Fibroblast of lung (primary cell): Measurements from ENCODE around the gene IL17RD. TPM values are rescaled to one million over a fixed set of nuclear protein-coding genes. Genes with fewer than 3 reads are reported as not detected.

Source experiments
- DNase-seq, 2 donors: peaks; one replicate each; pipeline versions ENCODE4 v3.0.0 to v3.0.0-alpha.2; 2010; ENCODE audit warnings: low read depth in 2 of 2
- H2AFZ ChIP-seq: 2 replicates; pipeline ENCODE4 v1.5.1; 2012; ENCODE audit warnings: low read length, control low read depth, inconsistent platforms
- H3K27ac ChIP-seq: 2 replicates; pipeline ENCODE4 v1.5.1; 2011; ENCODE audit warnings: low read length, control low read depth; ENCODE audit not compliant: insufficient read depth
- H3K27me3 ChIP-seq: 2 replicates; pipeline ENCODE4 v1.5.1; 2011; ENCODE audit warnings: mild to moderate bottlenecking, low read length; ENCODE audit not compliant: control insufficient read depth, insufficient read depth
- H3K36me3 ChIP-seq: 2 replicates; pipeline ENCODE4 v1.5.1; 2011; ENCODE audit warnings: low read length; ENCODE audit not compliant: control insufficient read depth, insufficient read depth
- H3K4me1 ChIP-seq: 2 replicates; pipeline ENCODE4 v1.5.1; 2011; ENCODE audit warnings: low read length; ENCODE audit not compliant: control insufficient read depth, insufficient read depth; ENCODE audit errors: extremely low read depth
- H3K4me2 ChIP-seq: 2 replicates; pipeline ENCODE4 v1.5.1; 2011; ENCODE audit warnings: low read length, control low read depth; ENCODE audit not compliant: insufficient read depth; ENCODE audit errors: extremely low read depth
- H3K4me3 ChIP-seq, 4 experiments: fragments of 200-600 bp in 1 of 4; sonication (generic) in 1 of 4; replicated peaks in 1 of 4; 2 replicates each; pipeline ENCODE4 v1.5.1; 2011 to 2016; ENCODE audit warnings: low read length in 4 of 4, low read depth in 3 of 4, mild to moderate bottlenecking in 3 of 4, control low read depth in 2 of 4, inconsistent platforms in 1 of 4, mixed read lengths in 1 of 4; ENCODE audit not compliant: insufficient read depth in 1 of 4; ENCODE audit errors: control extremely low read depth in 1 of 4
- H3K79me2 ChIP-seq: 2 replicates; pipeline ENCODE4 v1.5.1; 2012; ENCODE audit warnings: mild to moderate bottlenecking, low read length, inconsistent platforms; ENCODE audit not compliant: control insufficient read depth, insufficient read depth
- H3K9ac ChIP-seq: 2 replicates; pipeline ENCODE4 v1.5.1; 2011; ENCODE audit warnings: mild to moderate bottlenecking, low read length, control low read depth; ENCODE audit not compliant: insufficient read depth
- H3K9me3 ChIP-seq: 2 replicates; pipeline ENCODE4 v1.5.1; 2012; ENCODE audit warnings: low read depth, low read length; ENCODE audit not compliant: control insufficient read depth, insufficient read depth
- H4K20me1 ChIP-seq: 2 replicates; pipeline ENCODE4 v1.5.1; 2011; ENCODE audit warnings: low read length; ENCODE audit not compliant: control insufficient read depth, insufficient read depth; ENCODE audit errors: extremely low read depth
- EZH2 ChIP-seq: IDR thresholded peaks from 2 replicates; pipeline ENCODE4 v1.5.1; 2012; ENCODE audit warnings: low read length, control low read depth, mild to moderate bottlenecking; ENCODE audit errors: missing control alignments
- polyA plus RNA-seq, 2 donors: library from polyadenylated mRNA; depleted of rRNA in 1 of 2; stranded (reverse) in 1 of 2; unstranded in 1 of 2; fragments of >200 nt; gene quantifications; 2 replicates each; pipeline ENCODE4 v1.2.1, GENCODE V29; 2011 to 2012; ENCODE audit warnings: missing spikeins in 1 of 2
- total RNA-seq: library from RNA; depleted of rRNA; stranded (reverse); fragments of >200 nt; gene quantifications from 2 replicates; pipeline ENCODE4 v1.2.1, GENCODE V29; 2014
- TF ChIP-seq, protein P1 (sequence below), 2 donors: IDR thresholded peaks in 1 of 2; conservative IDR thresholded peaks in 1 of 2; 1 replicate in 1 of 2; 2 replicates in 1 of 2; pipeline ENCODE4 v1.5.1; 2011 to 2012; ENCODE audit warnings: low read length in 2 of 2, control low read depth in 1 of 2, inconsistent platforms in 1 of 2, low read depth in 1 of 2, mild to moderate bottlenecking in 1 of 2

The IL17RD gene
- total and polyA plus RNA-seq, 2 donors (not counting 1 experiment from before 2014, with no cell fraction given) = 0.60 to 1.8 TPM

DNA sequence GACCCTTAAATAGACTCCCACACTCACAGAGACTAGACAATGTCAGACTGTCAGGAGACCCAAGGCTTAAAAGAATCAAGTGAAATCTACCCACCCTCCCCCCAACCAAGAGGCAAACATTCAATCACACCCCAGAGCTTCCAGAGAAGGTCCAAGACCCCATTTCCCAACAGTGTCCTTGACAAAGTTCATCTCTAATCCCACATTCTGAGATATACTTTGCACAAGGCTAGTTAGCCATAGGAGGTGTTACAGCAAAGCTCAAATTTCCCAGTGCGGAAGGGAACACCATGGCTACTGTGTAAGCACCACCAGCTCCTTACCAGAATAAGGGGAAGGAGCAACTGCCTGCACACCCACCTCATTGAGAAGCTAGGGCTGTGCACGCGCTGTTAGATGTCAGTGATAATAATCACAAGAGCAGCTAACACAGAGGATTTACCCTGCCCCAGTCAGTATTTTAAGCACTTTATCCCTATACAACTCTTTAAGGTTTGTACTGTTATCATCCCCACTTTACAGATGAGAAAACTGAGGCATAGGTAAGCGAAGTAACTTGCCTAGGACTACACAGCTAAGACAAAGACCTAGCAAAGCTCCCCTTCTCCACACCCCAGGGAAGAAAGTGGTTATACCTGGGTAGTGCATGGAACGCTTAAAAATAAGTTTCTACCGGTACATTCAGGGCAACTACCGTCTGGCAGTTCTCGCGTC, 87.4 kb downstream of the IL17RD start:
- H3K4me2 ChIP-seq = peak overlapping the region; percentile 86
- H4K20me1 ChIP-seq = no peaks in the 10 kb centered on the region
- H3K36me3 ChIP-seq = no peaks in the 10 kb centered on the region
- H2AFZ ChIP-seq = no peak overlapping the region
- no peak for TF ChIP-seq EZH2
- TF ChIP-seq, protein P1, sequence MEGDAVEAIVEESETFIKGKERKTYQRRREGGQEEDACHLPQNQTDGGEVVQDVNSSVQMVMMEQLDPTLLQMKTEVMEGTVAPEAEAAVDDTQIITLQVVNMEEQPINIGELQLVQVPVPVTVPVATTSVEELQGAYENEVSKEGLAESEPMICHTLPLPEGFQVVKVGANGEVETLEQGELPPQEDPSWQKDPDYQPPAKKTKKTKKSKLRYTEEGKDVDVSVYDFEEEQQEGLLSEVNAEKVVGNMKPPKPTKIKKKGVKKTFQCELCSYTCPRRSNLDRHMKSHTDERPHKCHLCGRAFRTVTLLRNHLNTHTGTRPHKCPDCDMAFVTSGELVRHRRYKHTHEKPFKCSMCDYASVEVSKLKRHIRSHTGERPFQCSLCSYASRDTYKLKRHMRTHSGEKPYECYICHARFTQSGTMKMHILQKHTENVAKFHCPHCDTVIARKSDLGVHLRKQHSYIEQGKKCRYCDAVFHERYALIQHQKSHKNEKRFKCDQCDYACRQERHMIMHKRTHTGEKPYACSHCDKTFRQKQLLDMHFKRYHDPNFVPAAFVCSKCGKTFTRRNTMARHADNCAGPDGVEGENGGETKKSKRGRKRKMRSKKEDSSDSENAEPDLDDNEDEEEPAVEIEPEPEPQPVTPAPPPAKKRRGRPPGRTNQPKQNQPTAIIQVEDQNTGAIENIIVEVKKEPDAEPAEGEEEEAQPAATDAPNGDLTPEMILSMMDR (conservative IDR thresholded peaks at IDR 0.05 in 1 of 2, IDR thresholded peaks at IDR 0.05 in 1 of 2; ENCODE audit: low read depth in 1 of 2, low read length in 2 of 2) = no peak
- H3K79me2 ChIP-seq = no peaks in the 10 kb centered on the region
- H3K4me1 ChIP-seq = no peaks in the 10 kb centered on the region
- H3K9ac ChIP-seq = no peak overlapping the region
- H3K9me3 ChIP-seq = no peaks in the 10 kb centered on the region
- no peak overlapping the region for H3K27ac ChIP-seq
- DNase-seq = no peak
- H3K4me3 ChIP-seq = peak overlapping the region in 2 of 4 experiments; percentile 67 to 77
- H3K27me3 ChIP-seq = peaks cover 30% of the 10 kb centered on the region

DNA sequence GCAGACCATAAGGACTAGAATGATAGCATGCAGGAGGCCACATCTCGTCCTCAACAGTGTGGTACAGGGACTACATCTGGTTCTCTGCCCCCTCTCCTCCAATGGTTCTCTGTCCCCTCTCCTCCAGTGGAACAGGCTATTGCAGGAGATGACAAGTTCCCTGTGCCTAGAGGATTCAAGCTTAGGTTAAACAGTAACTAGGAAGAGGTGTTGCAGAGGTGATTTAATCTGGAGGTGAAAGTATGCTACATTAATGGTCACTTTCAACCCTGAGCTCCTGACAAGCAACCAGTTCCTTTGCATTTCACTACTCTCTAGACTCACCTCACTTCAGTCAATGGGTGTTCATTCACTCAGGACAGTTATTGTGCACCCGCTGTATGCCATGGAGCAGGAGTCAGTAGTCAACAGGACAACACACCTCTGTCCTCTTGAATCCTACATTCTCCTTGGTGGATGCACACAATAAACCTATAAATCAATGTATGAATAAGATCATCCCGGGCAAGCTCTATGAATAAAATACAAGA, 88.7 kb downstream of the IL17RD start:
- H3K4me3 ChIP-seq = no peak overlapping the region
- no peaks in the 10 kb centered on the region for H3K79me2 ChIP-seq
- no peak for TF ChIP-seq EZH2
- TF ChIP-seq, protein P1 (conservative IDR thresholded peaks at IDR 0.05 in 1 of 2, IDR thresholded peaks at IDR 0.05 in 1 of 2; ENCODE audit: low read depth in 1 of 2, low read length in 2 of 2) = no peak
- no peak overlapping the region for H3K27ac ChIP-seq
- no peaks in the 10 kb centered on the region for H3K4me1 ChIP-seq
- peaks cover 30% of the 10 kb centered on the region for H3K27me3 ChIP-seq
- no peak for DNase-seq
- H3K9ac ChIP-seq = no peak overlapping the region
- no peak overlapping the region for H2AFZ ChIP-seq
- H4K20me1 ChIP-seq = no peaks in the 10 kb centered on the region
- H3K4me2 ChIP-seq = no peak overlapping the region
- H3K9me3 ChIP-seq = no peaks in the 10 kb centered on the region
- no peaks in the 10 kb centered on the region for H3K36me3 ChIP-seq

DNA sequence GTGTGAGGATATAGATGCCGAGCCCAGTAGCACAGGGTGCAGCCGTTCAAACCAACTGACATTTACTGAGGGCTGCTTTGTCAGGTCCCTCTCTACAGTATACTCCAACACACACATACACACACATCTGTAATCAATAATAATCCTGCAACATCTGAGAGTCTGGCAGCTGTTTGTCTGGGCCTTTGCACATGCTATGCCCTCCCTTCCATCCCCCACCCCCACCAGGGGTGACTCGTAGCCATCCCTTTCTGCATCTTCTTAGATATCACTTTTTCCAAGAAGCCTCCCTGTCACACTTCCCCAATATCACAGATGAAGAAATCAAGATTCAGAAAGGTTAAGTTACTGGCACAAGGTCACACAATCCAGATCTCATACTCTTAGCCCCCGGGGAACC, 91.0 kb downstream of the IL17RD start:
- no peak for DNase-seq
- H3K27me3 ChIP-seq = peaks cover 16% of the 10 kb centered on the region
- H3K79me2 ChIP-seq = no peaks in the 10 kb centered on the region
- H3K4me3 ChIP-seq = no peak overlapping the region
- H3K4me2 ChIP-seq = no peak overlapping the region
- H3K27ac ChIP-seq = no peak overlapping the region
- no peaks in the 10 kb centered on the region for H3K4me1 ChIP-seq
- no peaks in the 10 kb centered on the region for H3K9me3 ChIP-seq
- no peaks in the 10 kb centered on the region for H4K20me1 ChIP-seq
- H3K9ac ChIP-seq = no peak overlapping the region
- no peaks in the 10 kb centered on the region for H3K36me3 ChIP-seq
- no peak overlapping the region for H2AFZ ChIP-seq
- TF ChIP-seq, protein P1 (conservative IDR thresholded peaks at IDR 0.05 in 1 of 2, IDR thresholded peaks at IDR 0.05 in 1 of 2; ENCODE audit: low read depth in 1 of 2, low read length in 2 of 2) = no peak
- TF ChIP-seq EZH2 = no peak
